ENCODE measurements around the gene HLA-DRA. TPM values are rescaled to one million over a fixed set of nuclear protein-coding genes. Genes with fewer than 3 reads are reported as not detected.
"Not testable (repeated sequence)": the region's sequence is repeated elsewhere in the genome, so short reads cannot be mapped to it uniquely, and the experiment has no call there.

HLA-DRA gene
- total RNA-seq, 2 experiments from 2014 or later = 58.8 to 73.7 TPM

- H3K9me3 Mint-ChIP-seq = peaks cover 7% of the 10 kb centered on the region
- CTCF ChIA-PET = interaction anchor here (0.6 kb wide), 1 partner anchor 216 kb away, joined by 3 read pairs; no protein-coding TSS in a partner anchor
- peaks cover 1% of the 10 kb centered on the region for H3K4me1 Mint-ChIP-seq
- no peaks in the 10 kb centered on the region for H3K36me3 Mint-ChIP-seq (ENCODE audit: low read depth)
- no peak overlapping the region for H3K27ac Mint-ChIP-seq
- H3K27me3 Mint-ChIP-seq = peaks cover 37% of the 10 kb centered on the region
- DNase-seq = no peak
- POLR2A ChIA-PET = no interaction called here
- no peak overlapping the region for H3K4me3 Mint-ChIP-seq
Observed at GRCh38 chr6:32462609-32463008, 22.9 kb downstream of the HLA-DRA start.

GRCh38 chr6:32467743-32468503, 28.2 kb downstream of the HLA-DRA start:
- H3K9me3 Mint-ChIP-seq; POLR2A ChIA-PET; H3K36me3 Mint-ChIP-seq (ENCODE audit: low read depth); H3K4me3 Mint-ChIP-seq; DNase-seq; H3K27ac Mint-ChIP-seq; CTCF ChIA-PET; H3K4me1 Mint-ChIP-seq: not testable (repeated sequence)
- H3K27me3 Mint-ChIP-seq = peaks cover 26% of the 10 kb centered on the region

DNA sequence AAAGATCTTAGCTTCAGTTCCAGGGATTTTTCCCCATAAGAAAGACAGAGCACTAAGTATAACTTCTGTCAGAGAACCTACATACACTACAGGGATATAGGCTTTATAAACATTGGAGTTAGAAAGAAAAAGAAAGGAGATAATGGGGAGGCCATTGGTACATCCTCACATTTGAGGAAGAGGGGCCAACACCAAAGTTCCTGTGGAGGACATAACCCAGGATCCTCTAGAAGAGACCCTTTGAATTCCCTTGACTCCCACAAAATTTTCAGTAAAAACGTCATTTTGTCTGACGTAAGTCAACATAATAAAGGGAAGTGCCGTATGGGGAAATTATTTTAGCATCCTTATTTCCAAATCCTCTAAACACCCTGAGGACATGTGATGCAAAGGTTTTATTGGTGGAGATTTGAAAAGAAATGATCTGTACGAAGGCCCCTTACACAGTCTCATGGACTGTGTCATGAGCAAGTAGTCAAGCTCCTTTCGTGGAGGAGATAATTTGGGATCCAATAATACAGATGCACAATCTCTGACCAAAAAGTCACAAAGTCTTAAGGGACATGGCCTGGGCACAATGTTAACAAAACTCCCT, 33.2 kb downstream of the HLA-DRA start:
- H3K27ac Mint-ChIP-seq = no peak overlapping the region
- ChIA-PET CTCF (interaction anchor here (1.0 to 1.1 kb wide), 2 partner anchors 9 to 47 kb away, joined by 3 read pairs; no protein-coding TSS in a partner anchor), POLR2A (no interaction called here)
- H3K4me1 Mint-ChIP-seq = peaks cover 2% of the 10 kb centered on the region
- no peaks in the 10 kb centered on the region for H3K36me3 Mint-ChIP-seq (ENCODE audit: low read depth)
- H3K4me3 Mint-ChIP-seq = no peak overlapping the region
- no peaks in the 10 kb centered on the region for H3K9me3 Mint-ChIP-seq
- H3K27me3 Mint-ChIP-seq = peaks cover 23% of the 10 kb centered on the region
- no peak for DNase-seq

- H3K9me3 Mint-ChIP-seq; H3K4me3 Mint-ChIP-seq; POLR2A ChIA-PET; DNase-seq; H3K4me1 Mint-ChIP-seq; H3K27ac Mint-ChIP-seq; H3K36me3 Mint-ChIP-seq (ENCODE audit: low read depth): not testable (repeated sequence)
- CTCF ChIA-PET = interaction anchor here (1.0 to 1.1 kb wide), 2 partner anchors 8 to 48 kb away, joined by 3 read pairs; no protein-coding TSS in a partner anchor
- H3K27me3 Mint-ChIP-seq = peaks cover 19% of the 10 kb centered on the region
Observed at GRCh38 chr6:32473376-32474348, 34.0 kb downstream of the HLA-DRA start.

GRCh38 chr6:32475392-32476206, 35.9 kb downstream of the HLA-DRA start:
- no peak for DNase-seq
- POLR2A ChIA-PET = no interaction called here
- Mint-ChIP-seq H3K4me3 (no peak overlapping the region), H3K4me1 (peaks cover 2% of the 10 kb centered on the region), H3K27me3 (peaks cover 19% of the 10 kb centered on the region), H3K27ac (no peak overlapping the region), H3K9me3 (peaks cover 2% of the 10 kb centered on the region), H3K36me3 (ENCODE audit: low read depth) (no peaks in the 10 kb centered on the region)
- CTCF ChIA-PET = interaction anchor here (0.6 kb wide), 1 partner anchor 281 kb away, joined by 6 read pairs; no protein-coding TSS in a partner anchor

GRCh38 chr6:32483968-32484613, 44.4 kb downstream of the HLA-DRA start:
- Mint-ChIP-seq H3K9me3 (no peaks in the 10 kb centered on the region), H3K27me3 (peaks cover 35% of the 10 kb centered on the region), H3K4me3 (no peak overlapping the region), H3K36me3 (ENCODE audit: low read depth) (no peaks in the 10 kb centered on the region), H3K27ac (no peak overlapping the region), H3K4me1 (no peaks in the 10 kb centered on the region)
- ChIA-PET CTCF (interaction anchor here (1.3 to 1.6 kb wide), 2 partner anchors 95 to 202 kb away, joined by 3 to 4 read pairs; no protein-coding TSS in a partner anchor), POLR2A (no interaction called here)
- DNase-seq = no peak

DNA sequence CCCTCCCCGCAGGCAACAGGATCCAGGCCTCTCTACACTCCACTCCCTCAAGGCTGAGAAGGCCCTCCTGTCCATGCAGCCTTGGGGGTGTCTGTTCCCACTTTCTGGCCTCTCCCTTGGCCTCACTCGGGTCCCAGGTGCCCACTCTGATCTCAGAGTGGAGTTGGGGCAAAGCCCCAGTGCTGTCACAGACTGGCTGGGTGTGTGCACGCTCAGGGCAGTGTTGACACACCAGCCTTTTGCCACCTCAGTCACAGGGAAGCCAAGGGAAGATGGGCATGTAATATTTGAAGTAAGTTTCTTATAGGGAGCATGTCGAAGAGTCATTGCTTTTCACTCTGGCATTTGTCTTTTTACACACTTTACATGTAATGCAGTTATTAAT, 44.9 kb downstream of the HLA-DRA start:
- POLR2A ChIA-PET = no interaction called here

GRCh38 chr6:32488083-32488482, 48.4 kb downstream of the HLA-DRA start:
- peaks cover 29% of the 10 kb centered on the region for H3K27me3 Mint-ChIP-seq
- no peak overlapping the region for H3K4me3 Mint-ChIP-seq
- no peaks in the 10 kb centered on the region for H3K4me1 Mint-ChIP-seq
- POLR2A ChIA-PET = no interaction called here
- DNase-seq = no peak
- no peaks in the 10 kb centered on the region for H3K9me3 Mint-ChIP-seq
- H3K27ac Mint-ChIP-seq = no peak overlapping the region
- no peaks in the 10 kb centered on the region for H3K36me3 Mint-ChIP-seq (ENCODE audit: low read depth)
- CTCF ChIA-PET = no interaction called here

More for the DNA sequence above, 44.9 kb downstream of the HLA-DRA start:
- Mint-ChIP-seq H3K36me3 (ENCODE audit: low read depth) (no peaks in the 10 kb centered on the region), H3K27ac (no peak overlapping the region), H3K27me3 (peaks cover 35% of the 10 kb centered on the region), H3K4me1 (no peaks in the 10 kb centered on the region), H3K4me3 (no peak overlapping the region), H3K9me3 (no peaks in the 10 kb centered on the region)
- DNase-seq = no peak
- CTCF ChIA-PET = no interaction called here

DNA sequence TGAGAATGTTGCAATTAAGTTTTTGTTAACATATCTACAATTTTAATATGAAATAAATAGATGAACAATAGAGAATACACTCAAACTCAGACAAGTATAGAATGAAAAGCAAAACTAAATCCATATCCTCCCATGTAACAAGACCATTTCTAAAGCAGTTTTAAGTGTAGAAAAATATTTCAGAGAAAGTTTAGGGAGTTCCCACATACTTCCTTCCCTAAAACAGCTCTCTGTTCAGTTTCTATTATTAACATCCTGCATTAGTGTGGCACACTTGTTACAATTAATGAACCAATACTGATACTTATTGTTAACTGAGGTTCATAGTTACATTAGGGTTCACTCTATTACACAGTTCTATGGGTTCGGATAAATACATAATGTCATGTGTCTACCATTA, 52.0 kb downstream of the HLA-DRA start:
- ChIA-PET CTCF (no interaction called here), POLR2A (no interaction called here)
- peaks cover 28% of the 10 kb centered on the region for H3K27me3 Mint-ChIP-seq
- DNase-seq = no peak
- H3K27ac Mint-ChIP-seq = no peak overlapping the region
- H3K4me1 Mint-ChIP-seq = no peaks in the 10 kb centered on the region
- no peaks in the 10 kb centered on the region for H3K9me3 Mint-ChIP-seq
- no peaks in the 10 kb centered on the region for H3K36me3 Mint-ChIP-seq (ENCODE audit: low read depth)
- no peak overlapping the region for H3K4me3 Mint-ChIP-seq

DNA sequence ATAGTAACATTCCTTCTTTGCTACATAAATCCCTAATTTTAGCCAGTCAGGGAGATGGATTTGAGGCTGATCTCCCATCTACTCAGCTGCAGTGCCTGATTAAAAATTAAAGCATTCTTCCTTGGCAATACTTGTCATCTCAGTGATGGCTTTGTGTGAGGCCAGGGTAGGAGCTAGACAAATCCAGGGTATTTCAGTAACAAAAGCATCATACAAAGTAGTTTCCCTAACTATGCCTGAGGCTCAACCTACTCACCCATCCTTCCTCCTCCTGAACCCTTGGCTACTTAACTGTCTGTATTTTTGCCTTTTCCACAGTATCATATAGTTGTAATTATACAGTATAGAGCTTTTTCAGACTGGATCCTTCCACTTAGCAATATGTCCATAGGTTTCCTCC, 52.7 kb downstream of the HLA-DRA start:
- H3K4me3 Mint-ChIP-seq = no peak overlapping the region
- no peak overlapping the region for H3K27ac Mint-ChIP-seq
- DNase-seq = no peak
- POLR2A ChIA-PET = no interaction called here
- no peaks in the 10 kb centered on the region for H3K9me3 Mint-ChIP-seq
- CTCF ChIA-PET = no interaction called here
- H3K4me1 Mint-ChIP-seq = no peaks in the 10 kb centered on the region
- no peaks in the 10 kb centered on the region for H3K36me3 Mint-ChIP-seq (ENCODE audit: low read depth)
- H3K27me3 Mint-ChIP-seq = peaks cover 28% of the 10 kb centered on the region
